Measurements from ENCODE around the gene KIF27.

GRCh38 chr9:83920469-83920926 is 734 bp downstream of the KIF27 start:
- TF ChIP-seq, protein P1, sequence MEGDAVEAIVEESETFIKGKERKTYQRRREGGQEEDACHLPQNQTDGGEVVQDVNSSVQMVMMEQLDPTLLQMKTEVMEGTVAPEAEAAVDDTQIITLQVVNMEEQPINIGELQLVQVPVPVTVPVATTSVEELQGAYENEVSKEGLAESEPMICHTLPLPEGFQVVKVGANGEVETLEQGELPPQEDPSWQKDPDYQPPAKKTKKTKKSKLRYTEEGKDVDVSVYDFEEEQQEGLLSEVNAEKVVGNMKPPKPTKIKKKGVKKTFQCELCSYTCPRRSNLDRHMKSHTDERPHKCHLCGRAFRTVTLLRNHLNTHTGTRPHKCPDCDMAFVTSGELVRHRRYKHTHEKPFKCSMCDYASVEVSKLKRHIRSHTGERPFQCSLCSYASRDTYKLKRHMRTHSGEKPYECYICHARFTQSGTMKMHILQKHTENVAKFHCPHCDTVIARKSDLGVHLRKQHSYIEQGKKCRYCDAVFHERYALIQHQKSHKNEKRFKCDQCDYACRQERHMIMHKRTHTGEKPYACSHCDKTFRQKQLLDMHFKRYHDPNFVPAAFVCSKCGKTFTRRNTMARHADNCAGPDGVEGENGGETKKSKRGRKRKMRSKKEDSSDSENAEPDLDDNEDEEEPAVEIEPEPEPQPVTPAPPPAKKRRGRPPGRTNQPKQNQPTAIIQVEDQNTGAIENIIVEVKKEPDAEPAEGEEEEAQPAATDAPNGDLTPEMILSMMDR (IDR thresholded peaks at IDR 0.05): peak in 2 of 5 experiments; percentile 4 to 12
- TF ChIP-seq EP300 (IDR thresholded peaks at IDR 0.05): no peak
- TF ChIP-seq POLR2A (IDR thresholded peaks at IDR 0.05): no peak

Measured in tibial nerve (tissue), 4 donors.